Muscle of leg (tissue), 11 donors: ENCODE data around the gene SLC1A2. TPM values are rescaled to one million over a fixed set of nuclear protein-coding genes. Genes with fewer than 3 reads are reported as not detected.

Experiments
- DNase-seq: peaks from one replicate; pipeline ENCODE4 v3.0.0; 2013
- H3K27ac ChIP-seq: one replicate; pipeline ENCODE4 v1.5.1; 2013; ENCODE audit warnings: mild to moderate bottlenecking, low read length, control low read depth
- H3K27me3 ChIP-seq: one replicate; pipeline ENCODE4 v1.6.1; 2013; ENCODE audit warnings: low read length; ENCODE audit not compliant: control insufficient read depth, insufficient read depth
- H3K36me3 ChIP-seq: one replicate; pipeline ENCODE4 v1.6.1; 2013; ENCODE audit warnings: low read length; ENCODE audit not compliant: control insufficient read depth, insufficient read depth
- H3K4me1 ChIP-seq: one replicate; pipeline ENCODE4 v1.6.1; 2013; ENCODE audit warnings: low read length; ENCODE audit not compliant: control insufficient read depth, insufficient read depth
- H3K4me3 ChIP-seq: one replicate; pipeline ENCODE4 v1.5.1; 2013; ENCODE audit warnings: low read length, control low read depth
- H3K9me3 ChIP-seq: replicated peaks from 2 replicates; pipeline ENCODE4 v1.6.1; 2013; ENCODE audit warnings: low read depth, low read length; ENCODE audit not compliant: control insufficient read depth
- WGBS: methylation state at CpG from one replicate; pipeline ENCODE4 v1.1.5; 2013; ENCODE audit warnings: missing lambda C conversion rate; ENCODE audit not compliant: insufficient coverage; 5-methylcytosine and 5-hydroxymethylcytosine counted together
- polyA plus RNA-seq, 8 donors: library from polyadenylated mRNA; unstranded; fragments of 120-200 nt; gene quantifications; one replicate each; pipeline versions ENCODE4 v1.2.1 to v1.2.3, GENCODE V29; 2013; ENCODE audit warnings: inconsistent platforms in 1 of 8, low replicate concordance in 1 of 8; ENCODE audit not compliant: insufficient read length in 8 of 8, insufficient read depth in 1 of 8
- total RNA-seq: library from RNA; stranded (reverse); fragments of 120-200 nt; gene quantifications from one replicate; pipeline ENCODE4 v1.2.4, GENCODE V29; 2013

The SLC1A2 gene
- total and polyA plus RNA-seq, 9 donors, result 0.43 to 1.6 (median 1.0) TPM

- Histone ChIP-seq H3K27me3 (no peaks in the 10 kb centered on the region), H3K27ac (no peak overlapping the region), H3K9me3 (no peaks in the 10 kb centered on the region), H3K4me1 (peaks cover 15% of the 10 kb centered on the region), H3K4me3 (no peak overlapping the region), H3K36me3 (no peaks in the 10 kb centered on the region)
- DNase-seq, result no peak
- WGBS, result 100% methylated on average over 1 of the region's 2 CpGs
Measured at GRCh38 chr11:35276396-35277145, 142.8 kb downstream of the SLC1A2 start.

- Histone ChIP-seq H3K4me1 (peaks cover 10% of the 10 kb centered on the region), H3K9me3 (no peaks in the 10 kb centered on the region), H3K27ac (no peak overlapping the region), H3K36me3 (no peaks in the 10 kb centered on the region), H3K27me3 (no peaks in the 10 kb centered on the region), H3K4me3 (no peak overlapping the region)
- no peak for DNase-seq
- WGBS, result 17% methylated on average over 1 of the region's 1 CpG
Measured at GRCh38 chr11:35275786-35276170, 143.6 kb downstream of the SLC1A2 start.

- no peak overlapping the region for H3K27ac ChIP-seq
- DNase-seq, result peak; percentile 56
- peaks cover 7% of the 10 kb centered on the region for H3K4me1 ChIP-seq
- H3K27me3 ChIP-seq, result no peaks in the 10 kb centered on the region
- H3K4me3 ChIP-seq, result no peak overlapping the region
- no peaks in the 10 kb centered on the region for H3K36me3 ChIP-seq
- H3K9me3 ChIP-seq, result no peaks in the 10 kb centered on the region
- 42% methylated on average over 2 of the region's 6 CpGs for WGBS
Measured at GRCh38 chr11:35274909-35275785, 144.2 kb downstream of the SLC1A2 start.

GRCh38 chr11:35272391-35272902 is 146.9 kb downstream of the SLC1A2 start:
- Histone ChIP-seq H3K4me1 (peaks cover 7% of the 10 kb centered on the region), H3K36me3 (no peaks in the 10 kb centered on the region), H3K4me3 (no peak overlapping the region), H3K27ac (no peak overlapping the region), H3K9me3 (no peaks in the 10 kb centered on the region), H3K27me3 (no peaks in the 10 kb centered on the region)
- DNase-seq, result peak; percentile 52
- WGBS, result 78% methylated on average over 4 of the region's 5 CpGs

GRCh38 chr11:35271031-35271430 is 148.3 kb downstream of the SLC1A2 start:
- Histone ChIP-seq H3K27me3 (no peaks in the 10 kb centered on the region), H3K27ac (no peak overlapping the region), H3K36me3 (no peaks in the 10 kb centered on the region), H3K9me3 (no peaks in the 10 kb centered on the region), H3K4me3 (no peak overlapping the region), H3K4me1 (peaks cover 7% of the 10 kb centered on the region)
- no peak for DNase-seq
- 100% methylated on average over 3 of the region's 3 CpGs for WGBS

GRCh38 chr11:35270342-35270741 is 149.0 kb downstream of the SLC1A2 start:
- Histone ChIP-seq H3K27me3 (no peaks in the 10 kb centered on the region), H3K27ac (no peak overlapping the region), H3K9me3 (no peaks in the 10 kb centered on the region), H3K4me1 (peaks cover 5% of the 10 kb centered on the region), H3K4me3 (no peak overlapping the region), H3K36me3 (no peaks in the 10 kb centered on the region)
- no CpG with 5 or more reads among the region's 1 CpG for WGBS
- DNase-seq, result no peak

GRCh38 chr11:35267504-35267903 is 151.9 kb downstream of the SLC1A2 start:
- no peak for DNase-seq
- H3K27ac ChIP-seq, result no peak overlapping the region

GRCh38 chr11:35265755-35266454 is 153.5 kb downstream of the SLC1A2 start:
- Histone ChIP-seq H3K9me3 (no peaks in the 10 kb centered on the region), H3K27me3 (no peaks in the 10 kb centered on the region), H3K36me3 (no peaks in the 10 kb centered on the region), H3K27ac (no peak overlapping the region), H3K4me3 (no peak overlapping the region), H3K4me1 (no peaks in the 10 kb centered on the region)
- no CpG with 5 or more reads among the region's 3 CpGs for WGBS
- DNase-seq, result no peak

More at GRCh38 chr11:35267504-35267903, 151.9 kb downstream of the SLC1A2 start:
- Histone ChIP-seq H3K4me3 (no peak overlapping the region), H3K4me1 (no peaks in the 10 kb centered on the region), H3K36me3 (no peaks in the 10 kb centered on the region), H3K9me3 (no peaks in the 10 kb centered on the region), H3K27me3 (no peaks in the 10 kb centered on the region)
- WGBS, result no CpG with 5 or more reads among the region's 2 CpGs

- no peak for DNase-seq
- Histone ChIP-seq H3K36me3 (no peaks in the 10 kb centered on the region), H3K27ac (no peak overlapping the region), H3K4me1 (no peaks in the 10 kb centered on the region), H3K4me3 (no peak overlapping the region), H3K27me3 (no peaks in the 10 kb centered on the region), H3K9me3 (no peaks in the 10 kb centered on the region)
Measured at GRCh38 chr11:35262735-35263134, 156.6 kb downstream of the SLC1A2 start.

GRCh38 chr11:35262056-35262455 is 157.3 kb downstream of the SLC1A2 start:
- H3K9me3 ChIP-seq, result no peaks in the 10 kb centered on the region
- WGBS, result 100% methylated on average over 1 of the region's 3 CpGs
- H3K27me3 ChIP-seq, result no peaks in the 10 kb centered on the region
- DNase-seq, result no peak
- H3K27ac ChIP-seq, result no peak overlapping the region
- no peaks in the 10 kb centered on the region for H3K36me3 ChIP-seq
- no peak overlapping the region for H3K4me3 ChIP-seq
- no peaks in the 10 kb centered on the region for H3K4me1 ChIP-seq
